ACC112 (cell line): ENCODE results near the gene OBSCN.
"Not testable (repeated sequence)": the region's sequence is repeated elsewhere in the genome, so short reads cannot be mapped to it uniquely, and the experiment has no call there.

ENCODE experiments used
- H2AFZ ChIP-seq: fragments of 200-600 bp; sonication (generic); one replicate; pipeline ENCODE4 v1.6.0; 2017; ENCODE audit warnings: antibody characterized with exemption, low read length; ENCODE audit not compliant: unreplicated experiment
- H3K27ac ChIP-seq: fragments of 200-600 bp; sonication (generic); 2 replicates; pipeline ENCODE4 v1.5.1; 2014; ENCODE audit warnings: low read depth, mild to moderate bottlenecking, antibody characterized with exemption, low read length, moderate library complexity
- H3K27me3 ChIP-seq: fragments of 200-600 bp; sonication (generic); 2 replicates; pipeline ENCODE4 v1.6.1; 2014; ENCODE audit warnings: mild to moderate bottlenecking, antibody characterized with exemption, low read length, moderate library complexity, mixed read lengths; ENCODE audit not compliant: insufficient read depth
- H3K36me3 ChIP-seq: fragments of 200-600 bp; sonication (generic); 2 replicates; pipeline ENCODE4 v1.6.1; 2016; ENCODE audit warnings: mild to moderate bottlenecking, antibody characterized with exemption, low read length, moderate library complexity, mixed read lengths; ENCODE audit not compliant: insufficient read depth
- H3K4me1 ChIP-seq: fragments of 200-600 bp; sonication (generic); one replicate; pipeline ENCODE4 v1.6.1; 2016; ENCODE audit warnings: low read length, mixed read lengths; ENCODE audit not compliant: insufficient read depth, unreplicated experiment, control insufficient read depth
- H3K4me3 ChIP-seq: fragments of 200-600 bp; sonication (generic); 2 replicates; pipeline ENCODE4 v1.5.1; 2014; ENCODE audit warnings: mild to moderate bottlenecking, low read depth, low read length
- H3K79me2 ChIP-seq: fragments of 200-600 bp; sonication (generic); one replicate; pipeline ENCODE4 v1.6.0; 2016; ENCODE audit warnings: low read length; ENCODE audit not compliant: control insufficient read depth, unreplicated experiment, insufficient read depth

The OBSCN gene

GRCh38 chr1:228225740-228226139 lies 17.9 kb downstream of the OBSCN start:
- H3K4me1 ChIP-seq = peaks cover 30% of the 10 kb centered on the region
- no peaks in the 10 kb centered on the region for H3K27me3 ChIP-seq
- H2AFZ ChIP-seq = no peak overlapping the region
- no peak overlapping the region for H3K27ac ChIP-seq
- H3K4me3 ChIP-seq = no peak overlapping the region
- no peaks in the 10 kb centered on the region for H3K79me2 ChIP-seq
- peaks cover 21% of the 10 kb centered on the region for H3K36me3 ChIP-seq

- H2AFZ ChIP-seq = no peak overlapping the region
- H3K4me3 ChIP-seq = no peak overlapping the region
- peaks cover 22% of the 10 kb centered on the region for H3K36me3 ChIP-seq
- no peak overlapping the region for H3K27ac ChIP-seq
- H3K79me2 ChIP-seq = no peaks in the 10 kb centered on the region
- H3K27me3 ChIP-seq = no peaks in the 10 kb centered on the region
- peaks cover 30% of the 10 kb centered on the region for H3K4me1 ChIP-seq
These were observed 18.5 kb downstream of the OBSCN start for GRCh38 chr1:228226141-228226874.

- Histone ChIP-seq H3K79me2 (no peaks in the 10 kb centered on the region), H3K4me1 (peaks cover 30% of the 10 kb centered on the region), H3K36me3 (peaks cover 25% of the 10 kb centered on the region), H3K4me3 (no peak overlapping the region), H2AFZ (no peak overlapping the region), H3K27me3 (no peaks in the 10 kb centered on the region), H3K27ac (peak overlapping the region; percentile 95)
These were observed 19.3 kb downstream of the OBSCN start for GRCh38 chr1:228226956-228227791.

GRCh38 chr1:228228147-228228546 lies 20.3 kb downstream of the OBSCN start:
- Histone ChIP-seq H3K36me3 (peaks cover 29% of the 10 kb centered on the region), H3K4me3 (peak overlapping the region; percentile 8; the same call in 1 of the 2 replicates), H3K27ac (peak overlapping the region; percentile 95), H3K4me1 (peaks cover 30% of the 10 kb centered on the region), H2AFZ (peak overlapping the region; percentile 86)
- H3K27me3 ChIP-seq, H3K79me2 ChIP-seq: not testable (repeated sequence)

- Histone ChIP-seq H3K27ac (peak overlapping the region; percentile 95), H3K4me3 (peak overlapping the region; percentile 8; the same call in 1 of the 2 replicates), H3K27me3 (no peaks in the 10 kb centered on the region), H3K79me2 (no peaks in the 10 kb centered on the region), H3K36me3 (peaks cover 34% of the 10 kb centered on the region), H3K4me1 (peaks cover 30% of the 10 kb centered on the region), H2AFZ (peak overlapping the region; percentile 86)
These were observed 20.8 kb downstream of the OBSCN start for GRCh38 chr1:228228601-228229074.

- Histone ChIP-seq H3K79me2 (no peaks in the 10 kb centered on the region), H3K27ac (no peak overlapping the region), H3K27me3 (no peaks in the 10 kb centered on the region), H3K4me1 (peaks cover 30% of the 10 kb centered on the region), H2AFZ (no peak overlapping the region), H3K36me3 (peaks cover 18% of the 10 kb centered on the region), H3K4me3 (no peak overlapping the region)
These were observed 23.3 kb downstream of the OBSCN start for GRCh38 chr1:228231189-228231588.

GRCh38 chr1:228233136-228233535 lies 25.3 kb downstream of the OBSCN start:
- no peak overlapping the region for H3K4me3 ChIP-seq
- H2AFZ ChIP-seq = no peak overlapping the region
- no peaks in the 10 kb centered on the region for H3K79me2 ChIP-seq
- H3K4me1 ChIP-seq = peaks cover 12% of the 10 kb centered on the region
- peaks cover 18% of the 10 kb centered on the region for H3K36me3 ChIP-seq
- H3K27ac ChIP-seq = no peak overlapping the region
- H3K27me3 ChIP-seq = no peaks in the 10 kb centered on the region

GRCh38 chr1:228234921-228235320 lies 27.1 kb downstream of the OBSCN start:
- Histone ChIP-seq H3K4me1 (no peaks in the 10 kb centered on the region), H3K27ac (no peak overlapping the region), H3K27me3 (no peaks in the 10 kb centered on the region), H3K4me3 (no peak overlapping the region), H3K36me3 (peaks cover 28% of the 10 kb centered on the region), H3K79me2 (no peaks in the 10 kb centered on the region), H2AFZ (no peak overlapping the region)

GRCh38 chr1:228236744-228237143 lies 28.9 kb downstream of the OBSCN start:
- no peaks in the 10 kb centered on the region for H3K27me3 ChIP-seq
- H3K27ac ChIP-seq = no peak overlapping the region
- H3K4me3 ChIP-seq = no peak overlapping the region
- no peaks in the 10 kb centered on the region for H3K79me2 ChIP-seq
- no peaks in the 10 kb centered on the region for H3K4me1 ChIP-seq
- H3K36me3 ChIP-seq = peaks cover 21% of the 10 kb centered on the region
- H2AFZ ChIP-seq = no peak overlapping the region

- Histone ChIP-seq H3K79me2 (no peaks in the 10 kb centered on the region), H3K4me1 (no peaks in the 10 kb centered on the region), H3K27me3 (no peaks in the 10 kb centered on the region), H3K27ac (no peak overlapping the region), H3K36me3 (peaks cover 31% of the 10 kb centered on the region), H3K4me3 (no peak overlapping the region), H2AFZ (no peak overlapping the region)
These were observed 30.2 kb downstream of the OBSCN start for GRCh38 chr1:228238007-228238406.
